ENCODE results near the gene ADAMTS7.

DNA sequence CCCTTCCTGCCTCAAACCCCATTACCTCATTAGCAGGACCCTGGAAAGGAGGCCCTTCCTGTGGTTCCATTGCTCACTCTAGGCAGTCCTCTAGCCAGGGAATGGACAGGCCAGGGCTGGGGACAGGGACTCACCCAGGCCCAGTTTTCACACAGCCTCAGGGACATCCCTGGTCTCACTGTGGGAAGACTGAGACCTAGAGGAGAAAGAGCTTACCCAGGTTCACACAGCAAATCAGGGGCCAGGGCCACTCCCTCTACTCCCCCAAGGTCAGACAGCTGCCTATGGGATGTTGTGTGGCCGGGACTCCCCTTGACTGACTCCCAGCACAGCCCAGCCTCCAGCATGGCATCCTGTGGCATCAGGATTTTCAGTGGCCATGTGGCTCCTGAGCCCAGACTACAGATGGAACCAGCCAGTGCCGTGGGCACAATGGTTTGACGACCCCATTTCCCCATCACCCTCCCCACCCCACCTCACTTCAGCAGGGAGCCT is 49.3 kb downstream of the ADAMTS7 start:
- no peak for TF ChIP-seq POLR2A (IDR thresholded peaks at IDR 0.05; ENCODE audit: low read depth, low read length)
- no peak for TF ChIP-seq POLR2AphosphoS5 (IDR thresholded peaks at IDR 0.05; ENCODE audit: low read depth, low read length)
- no peak for TF ChIP-seq TAF1 (IDR thresholded peaks at IDR 0.05; ENCODE audit: borderline replicate concordance, low read depth, low read length)
